Progenitor cell of endocrine pancreas (in vitro differentiated cells): ENCODE results near the gene OR51S1. TPM values are rescaled to one million over a fixed set of nuclear protein-coding genes. Genes with fewer than 3 reads are reported as not detected.
"Not testable (repeated sequence)": the region's sequence is repeated elsewhere in the genome, so short reads cannot be mapped to it uniquely, and the experiment has no call there.

Experiments used
- DNase-seq: peaks from one replicate; pipeline ENCODE4 v3.0.0; 2021; ENCODE audit warnings: low spot score; ENCODE audit not compliant: unreplicated experiment
- H3K27ac Mint-ChIP-seq: 2 replicates; pipeline ENCODE4 v1.8.0; 2021; ENCODE audit warnings: mild to moderate bottlenecking, moderate library complexity, mixed read lengths
- H3K27me3 Mint-ChIP-seq: 2 replicates; pipeline ENCODE4 v1.8.0; 2021; ENCODE audit warnings: mixed read lengths
- H3K36me3 Mint-ChIP-seq: 2 replicates; pipeline ENCODE4 v1.8.0; 2022; ENCODE audit warnings: mixed read lengths; ENCODE audit not compliant: insufficient read depth
- H3K4me1 Mint-ChIP-seq: 2 replicates; pipeline ENCODE4 v1.8.0; 2021; ENCODE audit warnings: low read depth, mixed read lengths
- H3K4me3 Mint-ChIP-seq: 2 replicates; pipeline ENCODE4 v1.8.0; 2021; ENCODE audit warnings: low read depth, mild to moderate bottlenecking, moderate library complexity, mixed read lengths
- H3K9me3 Mint-ChIP-seq: 2 replicates; pipeline ENCODE4 v1.8.0; 2021; ENCODE audit warnings: low read depth, mixed read lengths
- total RNA-seq: library from RNA; stranded (reverse); gene quantifications from 2 replicates; pipeline ENCODE4 v1.2.1, GENCODE V29; 2021
- TF ChIP-seq, protein P1 (sequence below): fragments of 200-600 bp; sonication (generic); IDR thresholded peaks from one replicate; pipeline ENCODE4 v1.5.0; 2021; ENCODE audit warnings: antibody characterized with exemption, mild to moderate bottlenecking; ENCODE audit not compliant: unreplicated experiment

Gene OR51S1
- total RNA-seq, 1 donor from 2014 or later = not detected

DNA sequence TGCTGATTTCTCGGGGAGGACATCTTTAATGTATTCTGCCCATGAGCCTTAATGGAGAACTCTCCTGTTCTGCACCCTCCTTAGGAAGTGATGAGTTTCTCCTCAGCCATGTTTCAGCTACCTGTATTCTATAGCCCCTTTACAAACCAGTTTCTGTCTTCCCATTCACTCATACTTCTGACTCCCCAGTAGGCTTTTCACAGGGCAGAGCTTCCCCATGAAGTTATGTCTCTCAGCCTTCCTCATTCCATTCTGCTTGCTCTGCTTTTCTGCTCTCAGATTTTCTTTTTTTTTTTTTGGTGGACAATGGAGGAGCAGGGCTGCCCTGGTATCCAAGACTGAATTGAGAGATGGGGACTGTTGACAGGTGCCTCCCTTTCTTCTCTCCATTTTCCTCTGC is 40.5 kb downstream of the OR51S1 start:
- H3K4me3 Mint-ChIP-seq = no peak overlapping the region
- H3K36me3 Mint-ChIP-seq = no peaks in the 10 kb centered on the region
- no peak for DNase-seq
- no peaks in the 10 kb centered on the region for H3K9me3 Mint-ChIP-seq
- TF ChIP-seq, protein P1, sequence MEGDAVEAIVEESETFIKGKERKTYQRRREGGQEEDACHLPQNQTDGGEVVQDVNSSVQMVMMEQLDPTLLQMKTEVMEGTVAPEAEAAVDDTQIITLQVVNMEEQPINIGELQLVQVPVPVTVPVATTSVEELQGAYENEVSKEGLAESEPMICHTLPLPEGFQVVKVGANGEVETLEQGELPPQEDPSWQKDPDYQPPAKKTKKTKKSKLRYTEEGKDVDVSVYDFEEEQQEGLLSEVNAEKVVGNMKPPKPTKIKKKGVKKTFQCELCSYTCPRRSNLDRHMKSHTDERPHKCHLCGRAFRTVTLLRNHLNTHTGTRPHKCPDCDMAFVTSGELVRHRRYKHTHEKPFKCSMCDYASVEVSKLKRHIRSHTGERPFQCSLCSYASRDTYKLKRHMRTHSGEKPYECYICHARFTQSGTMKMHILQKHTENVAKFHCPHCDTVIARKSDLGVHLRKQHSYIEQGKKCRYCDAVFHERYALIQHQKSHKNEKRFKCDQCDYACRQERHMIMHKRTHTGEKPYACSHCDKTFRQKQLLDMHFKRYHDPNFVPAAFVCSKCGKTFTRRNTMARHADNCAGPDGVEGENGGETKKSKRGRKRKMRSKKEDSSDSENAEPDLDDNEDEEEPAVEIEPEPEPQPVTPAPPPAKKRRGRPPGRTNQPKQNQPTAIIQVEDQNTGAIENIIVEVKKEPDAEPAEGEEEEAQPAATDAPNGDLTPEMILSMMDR = no peak
- H3K27me3 Mint-ChIP-seq = no peaks in the 10 kb centered on the region
- H3K27ac Mint-ChIP-seq = no peak overlapping the region
- peaks cover 6% of the 10 kb centered on the region for H3K4me1 Mint-ChIP-seq

DNA sequence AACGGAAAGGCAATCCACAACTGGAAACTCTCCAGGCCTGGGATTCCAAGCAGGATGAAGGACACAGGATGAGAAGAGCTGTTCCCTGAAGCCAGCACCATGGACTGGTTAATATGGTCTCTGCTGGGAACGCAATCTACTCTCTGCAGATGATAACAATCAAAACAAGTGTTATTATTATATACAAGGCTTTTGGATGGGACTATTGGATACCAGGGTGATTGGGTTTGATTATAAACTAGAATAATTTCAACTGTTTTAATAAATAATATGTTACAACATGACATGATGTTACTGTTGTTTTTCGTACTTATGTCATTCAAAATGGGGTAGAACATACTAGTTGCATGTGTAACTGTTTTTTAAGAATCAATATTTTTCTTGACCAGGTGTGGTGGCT is 44.7 kb downstream of the OR51S1 start, which contains the start of gene OR52R1:
Gene OR52R1 (minus strand): TSS at position 101 of the 400 bp plus-strand sequence. CDS start 0 bp downstream, at position 101.
- H3K27ac Mint-ChIP-seq = no peak within 1 kb of the TSS
- TF ChIP-seq, protein P1 = no peak
- no peak for DNase-seq
- H3K36me3 Mint-ChIP-seq = peaks cover 2% of the 10 kb centered on the region
- H3K9me3 Mint-ChIP-seq = peaks cover 12% of the 10 kb centered on the region
- no peaks in the 10 kb centered on the region for H3K27me3 Mint-ChIP-seq
- H3K4me1 Mint-ChIP-seq = no peaks in the 10 kb centered on the region
- H3K4me3 Mint-ChIP-seq = no peak within 1 kb of the TSS

DNA sequence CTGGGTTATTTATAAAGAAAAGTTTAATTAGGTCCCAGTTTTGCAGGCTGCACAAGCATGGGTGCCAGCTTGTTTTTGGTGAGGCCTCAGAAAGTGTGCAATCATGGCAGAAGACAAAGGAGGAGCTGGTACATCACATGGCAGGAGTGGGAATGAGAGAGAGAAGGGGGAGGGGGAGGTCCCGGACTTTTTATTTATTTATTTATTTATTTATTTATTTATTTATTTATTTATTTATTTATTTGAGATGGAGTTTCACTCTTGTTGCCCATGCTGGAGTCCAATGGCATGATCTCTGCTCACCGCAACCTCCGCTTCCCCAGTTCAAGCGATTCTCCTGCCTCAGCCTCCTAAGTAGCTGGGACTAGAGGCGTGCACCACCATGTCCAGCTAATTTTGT is 47.7 kb downstream of the OR51S1 start:
- H3K9me3 Mint-ChIP-seq = peaks cover 15% of the 10 kb centered on the region

DNA sequence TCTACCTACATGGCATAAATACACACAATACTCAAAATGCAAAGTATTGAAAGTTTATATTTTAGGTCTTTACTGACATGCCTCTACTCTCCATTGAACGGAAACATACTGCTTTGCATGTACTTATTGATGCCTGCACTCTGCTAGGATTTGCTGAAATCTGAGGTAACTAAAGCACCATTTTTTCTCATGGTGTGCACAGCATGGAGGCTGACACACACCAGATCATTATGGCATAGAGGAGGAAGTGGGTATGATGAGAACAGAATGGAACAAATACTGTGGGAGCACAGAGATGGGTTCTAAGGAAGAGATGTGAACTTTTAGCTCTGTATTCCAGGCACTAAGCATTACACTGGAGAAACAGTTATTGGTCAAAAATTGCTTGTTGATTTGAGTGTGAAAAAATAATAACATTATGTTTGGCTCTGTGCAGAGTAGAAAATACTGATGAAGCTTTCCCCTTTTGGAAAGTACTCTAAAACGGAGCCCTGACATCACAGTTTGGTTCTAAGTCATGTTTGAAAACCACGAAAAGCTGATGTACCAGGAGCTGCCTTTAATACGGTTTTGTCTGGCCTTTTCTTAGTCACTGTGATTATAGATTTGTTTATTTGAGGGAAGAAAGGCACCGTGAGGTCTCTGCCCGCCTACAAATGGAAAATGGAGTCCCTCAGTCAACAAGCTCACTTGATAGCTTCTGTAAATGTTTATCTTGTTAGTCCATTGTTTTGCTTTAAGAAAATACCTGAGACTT is 50.4 kb downstream of the OR51S1 start:
- DNase-seq = no peak
- Mint-ChIP-seq H3K27ac (no peak overlapping the region), H3K9me3 (peaks cover 15% of the 10 kb centered on the region), H3K4me1 (peaks cover 12% of the 10 kb centered on the region), H3K27me3 (no peaks in the 10 kb centered on the region), H3K4me3 (no peak overlapping the region), H3K36me3 (peaks cover 2% of the 10 kb centered on the region)
- TF ChIP-seq, protein P1 = no peak

More for the DNA sequence above, 47.7 kb downstream of the OR51S1 start:
- not testable (repeated sequence) for H3K27ac Mint-ChIP-seq, DNase-seq, H3K36me3 Mint-ChIP-seq, H3K4me1 Mint-ChIP-seq, H3K4me3 Mint-ChIP-seq, H3K27me3 Mint-ChIP-seq

Other genes starting within 250 kb of the OR51S1 start
- gene TRIM68, start 241.0 kb downstream of the OR51S1 start, total RNA-seq = 18.1 and 18.7 TPM in 2 replicates
- gene OR51D1, start 211.7 kb downstream of the OR51S1 start, total RNA-seq = not detected in 2 replicates
- gene OR51E1, start 205.2 kb downstream of the OR51S1 start, total RNA-seq = 0.11 and 0.14 TPM in 2 replicates
- not detected in 2 replicates for gene OR51E2, start 151.4 kb downstream of the OR51S1 start, total RNA-seq
- gene MMP26, start 144.4 kb downstream of the OR51S1 start, total RNA-seq = not detected in 2 replicates
- gene OR51F1, start 79.3 kb downstream of the OR51S1 start, total RNA-seq = not detected in 2 replicates
- gene OR52R1, start 44.8 kb downstream of the OR51S1 start, total RNA-seq = not detected in 2 replicates
- not detected in 2 replicates for gene OR51F2, start 27.9 kb downstream of the OR51S1 start, total RNA-seq
- gene OR51T1, start 32.7 kb upstream of the OR51S1 start, total RNA-seq = not detected in 2 replicates
- gene OR51A7, start 54.6 kb upstream of the OR51S1 start, total RNA-seq = not detected in 2 replicates
- gene OR51G2, start 70.1 kb upstream of the OR51S1 start, total RNA-seq = not detected in 2 replicates
- not detected in 2 replicates for gene OR51G1, start 75.1 kb upstream of the OR51S1 start, total RNA-seq
- gene OR51A4, start 98.4 kb upstream of the OR51S1 start, total RNA-seq = not detected in 2 replicates
- gene OR51A2, start 106.5 kb upstream of the OR51S1 start, total RNA-seq = not detected in 2 replicates
- not detected in 2 replicates for gene OR51L1, start 145.6 kb upstream of the OR51S1 start, total RNA-seq
- gene OR52J3, start 197.3 kb upstream of the OR51S1 start, total RNA-seq = not detected in 2 replicates
- not detected in 2 replicates for gene OR52E2, start 210.4 kb upstream of the OR51S1 start, total RNA-seq
- gene OR52E1, start 220.4 kb upstream of the OR51S1 start, total RNA-seq = not detected in 2 replicates